Measurements from ENCODE around the gene UBE2V1. TPM values are rescaled to one million over a fixed set of nuclear protein-coding genes. Genes with fewer than 3 reads are reported as not detected.
A peak's percentile ranks its signal among the peaks of the same experiment; 100 is the strongest.

The UBE2V1 gene
- total and polyA plus RNA-seq, 2 of the 13 experiments (the other 11 are each of a cell fraction or from before 2014, with no cell fraction given), result 81.3 to 132 TPM

- TF ChIP-seq MYNN (CRISPR knock-in tag; IDR thresholded peaks at IDR 0.05; ENCODE audit: low read depth) (no peak), ZNF276 (CRISPR knock-in tag; IDR thresholded peaks at IDR 0.05; ENCODE audit: low read depth) (no peak), SETDB1 (CRISPR knock-in tag; IDR thresholded peaks at IDR 0.05; ENCODE audit: borderline replicate concordance) (0 out of 2 replicates have a peak, but pooled peaks have one; percentile 39), ZNF382 (CRISPR knock-in tag; IDR thresholded peaks at IDR 0.05; ENCODE audit: borderline replicate concordance) (no peak), FOXA1 (IDR thresholded peaks at IDR 0.05) (no peak), FOXA1 (CRISPR knock-in tag; IDR thresholded peaks at IDR 0.05) (0 out of 2 replicates have a peak, but pooled peaks have one; percentile 33), ZNF782 (CRISPR knock-in tag; IDR thresholded peaks at IDR 0.05; ENCODE audit: borderline replicate concordance) (no peak), TCF7L2 (IDR thresholded peaks at IDR 0.05; ENCODE audit: low read depth, low read length) (no peak), ZNF451 (CRISPR knock-in tag; IDR thresholded peaks at IDR 0.05) (no peak), ZNF180 (CRISPR knock-in tag; IDR thresholded peaks at IDR 0.05; ENCODE audit: borderline replicate concordance, low read depth) (no peak), ELF1 (CRISPR knock-in tag; IDR thresholded peaks at IDR 0.05) (no peak), ZNF615 (CRISPR knock-in tag; IDR thresholded peaks at IDR 0.05; ENCODE audit: borderline replicate concordance) (no peak), MIXL1 (CRISPR knock-in tag; IDR thresholded peaks at IDR 0.05) (no peak), ZNF264 (CRISPR knock-in tag; IDR thresholded peaks at IDR 0.05) (no peak), NFKB2 (CRISPR knock-in tag; IDR thresholded peaks at IDR 0.05; ENCODE audit: borderline replicate concordance) (no peak), SIN3B (IDR thresholded peaks at IDR 0.05; ENCODE audit: low read length) (no peak), TFDP1 (CRISPR knock-in tag; IDR thresholded peaks at IDR 0.05; ENCODE audit: borderline replicate concordance) (no peak)
- TF ChIP-seq, protein P1, sequence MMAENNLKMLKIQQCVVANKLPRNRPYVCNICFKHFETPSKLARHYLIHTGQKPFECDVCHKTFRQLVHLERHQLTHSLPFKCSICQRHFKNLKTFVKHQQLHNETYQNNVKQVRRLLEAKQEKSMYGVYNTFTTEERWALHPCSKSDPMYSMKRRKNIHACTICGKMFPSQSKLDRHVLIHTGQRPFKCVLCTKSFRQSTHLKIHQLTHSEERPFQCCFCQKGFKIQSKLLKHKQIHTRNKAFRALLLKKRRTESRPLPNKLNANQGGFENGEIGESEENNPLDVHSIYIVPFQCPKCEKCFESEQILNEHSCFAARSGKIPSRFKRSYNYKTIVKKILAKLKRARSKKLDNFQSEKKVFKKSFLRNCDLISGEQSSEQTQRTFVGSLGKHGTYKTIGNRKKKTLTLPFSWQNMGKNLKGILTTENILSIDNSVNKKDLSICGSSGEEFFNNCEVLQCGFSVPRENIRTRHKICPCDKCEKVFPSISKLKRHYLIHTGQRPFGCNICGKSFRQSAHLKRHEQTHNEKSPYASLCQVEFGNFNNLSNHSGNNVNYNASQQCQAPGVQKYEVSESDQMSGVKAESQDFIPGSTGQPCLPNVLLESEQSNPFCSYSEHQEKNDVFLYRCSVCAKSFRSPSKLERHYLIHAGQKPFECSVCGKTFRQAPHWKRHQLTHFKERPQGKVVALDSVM (CRISPR knock-in tag; IDR thresholded peaks at IDR 0.05), result 0 out of 2 replicates have a peak, but pooled peaks have one; percentile 35
- TF ChIP-seq, protein P2, sequence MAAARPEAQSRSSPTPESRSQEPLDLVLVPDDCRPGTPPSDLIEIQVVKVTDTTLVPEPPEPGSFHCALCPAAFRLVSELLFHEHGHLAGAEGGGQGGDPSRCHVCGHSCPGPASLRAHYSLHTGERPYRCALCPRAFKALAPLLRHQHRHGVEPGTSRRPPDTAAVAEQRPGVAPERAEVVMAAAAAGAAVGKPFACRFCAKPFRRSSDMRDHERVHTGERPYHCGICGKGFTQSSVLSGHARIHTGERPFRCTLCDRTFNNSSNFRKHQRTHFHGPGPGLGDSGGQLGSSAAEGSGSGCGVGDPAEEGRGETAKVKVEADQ (CRISPR knock-in tag; IDR thresholded peaks at IDR 0.05; ENCODE audit: borderline replicate concordance), result no peak
- TF ChIP-seq, protein P3, sequence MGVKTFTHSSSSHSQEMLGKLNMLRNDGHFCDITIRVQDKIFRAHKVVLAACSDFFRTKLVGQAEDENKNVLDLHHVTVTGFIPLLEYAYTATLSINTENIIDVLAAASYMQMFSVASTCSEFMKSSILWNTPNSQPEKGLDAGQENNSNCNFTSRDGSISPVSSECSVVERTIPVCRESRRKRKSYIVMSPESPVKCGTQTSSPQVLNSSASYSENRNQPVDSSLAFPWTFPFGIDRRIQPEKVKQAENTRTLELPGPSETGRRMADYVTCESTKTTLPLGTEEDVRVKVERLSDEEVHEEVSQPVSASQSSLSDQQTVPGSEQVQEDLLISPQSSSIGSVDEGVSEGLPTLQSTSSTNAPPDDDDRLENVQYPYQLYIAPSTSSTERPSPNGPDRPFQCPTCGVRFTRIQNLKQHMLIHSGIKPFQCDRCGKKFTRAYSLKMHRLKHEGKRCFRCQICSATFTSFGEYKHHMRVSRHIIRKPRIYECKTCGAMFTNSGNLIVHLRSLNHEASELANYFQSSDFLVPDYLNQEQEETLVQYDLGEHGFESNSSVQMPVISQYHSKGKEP (CRISPR knock-in tag; IDR thresholded peaks at IDR 0.05), result no peak
- TF ChIP-seq, protein P4, sequence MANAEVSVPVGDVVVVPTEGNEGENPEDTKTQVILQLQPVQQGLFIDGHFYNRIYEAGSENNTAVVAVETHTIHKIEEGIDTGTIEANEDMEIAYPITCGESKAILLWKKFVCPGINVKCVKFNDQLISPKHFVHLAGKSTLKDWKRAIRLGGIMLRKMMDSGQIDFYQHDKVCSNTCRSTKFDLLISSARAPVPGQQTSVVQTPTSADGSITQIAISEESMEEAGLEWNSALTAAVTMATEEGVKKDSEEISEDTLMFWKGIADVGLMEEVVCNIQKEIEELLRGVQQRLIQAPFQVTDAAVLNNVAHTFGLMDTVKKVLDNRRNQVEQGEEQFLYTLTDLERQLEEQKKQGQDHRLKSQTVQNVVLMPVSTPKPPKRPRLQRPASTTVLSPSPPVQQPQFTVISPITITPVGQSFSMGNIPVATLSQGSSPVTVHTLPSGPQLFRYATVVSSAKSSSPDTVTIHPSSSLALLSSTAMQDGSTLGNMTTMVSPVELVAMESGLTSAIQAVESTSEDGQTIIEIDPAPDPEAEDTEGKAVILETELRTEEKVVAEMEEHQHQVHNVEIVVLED (CRISPR knock-in tag; IDR thresholded peaks at IDR 0.05; ENCODE audit: borderline replicate concordance), result no peak
These were observed 79.8 kb downstream of the UBE2V1 start (continued) for GRCh38 chr20:50032955-50033666.
